Lower lobe of right lung (tissue), 2 donors: ENCODE measurements around the gene RREB1. TPM values are rescaled to one million over a fixed set of nuclear protein-coding genes. Genes with fewer than 3 reads are reported as not detected.

Experiments
- ATAC-seq, 2 donors: fragments of 200-7000 bp; cut with Tn5 transposase; one replicate each; pipeline ENCODE4 v1.9.1; 2020 to 2022; ENCODE audit warnings: mild to moderate bottlenecking in 2 of 2, moderate library complexity in 2 of 2
- DNase-seq: peaks from one replicate; pipeline ENCODE4 v3.0.0-alpha.2; 2020
- H3K27ac ChIP-seq: fragments of 200-600 bp; one replicate; pipeline ENCODE4 v1.8.0; 2022
- H3K27me3 ChIP-seq: fragments of 200-600 bp; one replicate; pipeline ENCODE4 v1.8.0; 2022; ENCODE audit warnings: low read depth
- H3K36me3 ChIP-seq: fragments of 200-600 bp; one replicate; pipeline ENCODE4 v1.8.0; 2022; ENCODE audit warnings: mild to moderate bottlenecking
- H3K4me1 ChIP-seq: fragments of 200-600 bp; one replicate; pipeline ENCODE4 v1.8.0; 2022
- H3K4me3 ChIP-seq: fragments of 200-600 bp; one replicate; pipeline ENCODE4 v1.8.0; 2022; ENCODE audit warnings: mild to moderate bottlenecking
- H3K9me3 ChIP-seq: fragments of 200-600 bp; one replicate; pipeline ENCODE4 v1.8.0; 2022
- intact Hi-C: fragments of 100-400 bp; cut with DNase I; formaldehyde crosslinking; loops from one replicate; pipeline ENCODE4 v1.11.0; 2022
- total RNA-seq: library from RNA; stranded (reverse); fragmentation: NEBNext Ultra II Directional; extraction: Animal tissue kit (Norgen Biotek cat#: 25700); gene quantifications from one replicate; pipeline ENCODE4 v1.2.1, GENCODE V29; 2021
- TF ChIP-seq, protein P1 (sequence below): fragments of 200-600 bp; IDR thresholded peaks from one replicate; pipeline ENCODE4 v1.8.0; 2022; ENCODE audit warnings: antibody characterized with exemption, mild to moderate bottlenecking
- donor health status: DM: no; HTN: yes; CAD: no; lungs with severe emphysema.

Gene RREB1
- total RNA-seq, 1 donor from 2014 or later: 62.8 TPM

DNA sequence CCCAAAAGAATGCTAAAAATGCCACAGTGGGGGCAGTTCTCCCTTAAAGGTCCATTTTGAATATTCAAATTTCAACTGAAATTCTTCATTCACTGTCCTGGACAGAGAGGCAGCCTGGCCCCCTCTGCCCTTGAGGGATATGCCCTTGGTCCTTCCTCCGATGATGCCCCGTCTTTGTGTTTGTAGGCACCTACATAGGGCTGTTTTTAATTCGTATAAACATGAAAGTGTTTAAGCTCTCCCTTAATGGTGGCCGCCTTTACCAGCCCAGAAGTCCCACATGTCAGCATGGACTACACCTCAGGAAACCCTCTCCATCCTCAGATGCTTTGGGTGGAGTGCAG is 135.0 kb downstream of the RREB1 start:
- H3K27me3 ChIP-seq: no peaks in the 10 kb centered on the region
- TF ChIP-seq, protein P1, sequence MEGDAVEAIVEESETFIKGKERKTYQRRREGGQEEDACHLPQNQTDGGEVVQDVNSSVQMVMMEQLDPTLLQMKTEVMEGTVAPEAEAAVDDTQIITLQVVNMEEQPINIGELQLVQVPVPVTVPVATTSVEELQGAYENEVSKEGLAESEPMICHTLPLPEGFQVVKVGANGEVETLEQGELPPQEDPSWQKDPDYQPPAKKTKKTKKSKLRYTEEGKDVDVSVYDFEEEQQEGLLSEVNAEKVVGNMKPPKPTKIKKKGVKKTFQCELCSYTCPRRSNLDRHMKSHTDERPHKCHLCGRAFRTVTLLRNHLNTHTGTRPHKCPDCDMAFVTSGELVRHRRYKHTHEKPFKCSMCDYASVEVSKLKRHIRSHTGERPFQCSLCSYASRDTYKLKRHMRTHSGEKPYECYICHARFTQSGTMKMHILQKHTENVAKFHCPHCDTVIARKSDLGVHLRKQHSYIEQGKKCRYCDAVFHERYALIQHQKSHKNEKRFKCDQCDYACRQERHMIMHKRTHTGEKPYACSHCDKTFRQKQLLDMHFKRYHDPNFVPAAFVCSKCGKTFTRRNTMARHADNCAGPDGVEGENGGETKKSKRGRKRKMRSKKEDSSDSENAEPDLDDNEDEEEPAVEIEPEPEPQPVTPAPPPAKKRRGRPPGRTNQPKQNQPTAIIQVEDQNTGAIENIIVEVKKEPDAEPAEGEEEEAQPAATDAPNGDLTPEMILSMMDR: no peak
- H3K4me1 ChIP-seq: peaks cover 36% of the 10 kb centered on the region
- H3K4me3 ChIP-seq: no peak overlapping the region
- H3K36me3 ChIP-seq: peaks cover 53% of the 10 kb centered on the region
- no peak for ATAC-seq
- intact Hi-C loops: no loop called here
- peak overlapping the region; percentile 56 for H3K27ac ChIP-seq
- H3K9me3 ChIP-seq: no peaks in the 10 kb centered on the region
- DNase-seq: peak; percentile 12

DNA sequence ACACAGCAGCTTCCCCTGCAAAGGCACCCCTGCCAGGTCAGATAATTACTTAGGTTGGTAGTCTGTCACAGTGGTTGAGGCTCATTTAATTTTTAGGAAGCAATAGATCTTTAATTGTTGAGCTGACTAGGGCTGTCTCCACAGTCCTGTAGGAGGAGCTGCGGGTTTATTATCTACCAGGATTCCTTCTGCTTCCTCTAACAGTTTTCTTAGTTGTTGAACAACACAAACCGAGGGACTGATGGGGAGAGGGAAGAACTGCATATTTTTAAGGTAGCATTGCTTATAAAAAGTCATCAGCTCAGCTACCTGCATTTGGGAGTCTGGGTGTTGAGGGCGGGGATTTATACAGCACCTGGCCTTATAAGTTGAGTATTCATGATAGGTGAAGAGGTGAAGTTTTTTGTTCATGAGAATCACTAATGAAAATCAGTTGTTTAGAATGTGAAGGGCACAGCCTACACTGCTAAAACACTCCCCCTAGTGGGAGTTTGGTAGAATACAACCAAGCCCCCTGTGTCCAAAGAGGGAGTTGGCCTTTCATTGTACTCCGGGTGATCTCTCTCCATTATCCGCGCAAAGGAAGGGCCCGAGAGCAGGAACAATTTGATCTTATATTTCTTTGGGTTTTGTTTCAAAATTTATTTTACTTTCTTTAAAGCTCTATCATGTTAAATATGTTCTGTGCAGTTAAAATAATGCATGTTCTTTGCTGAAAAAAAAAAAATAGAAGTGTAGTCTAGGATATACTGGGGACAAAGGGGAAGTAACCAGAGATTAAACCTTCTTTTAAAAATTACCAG is 135.6 kb downstream of the RREB1 start:
- peak; percentile 70 to 79 for ATAC-seq
- TF ChIP-seq, protein P1: peak; percentile 90
- peaks cover 58% of the 10 kb centered on the region for H3K36me3 ChIP-seq
- H3K4me3 ChIP-seq: no peak overlapping the region
- no peaks in the 10 kb centered on the region for H3K9me3 ChIP-seq
- peak; percentile 3 for DNase-seq
- H3K27ac ChIP-seq: peak overlapping the region; percentile 56
- H3K4me1 ChIP-seq: peaks cover 35% of the 10 kb centered on the region
- no peaks in the 10 kb centered on the region for H3K27me3 ChIP-seq
- intact Hi-C loops: no loop called here

DNA sequence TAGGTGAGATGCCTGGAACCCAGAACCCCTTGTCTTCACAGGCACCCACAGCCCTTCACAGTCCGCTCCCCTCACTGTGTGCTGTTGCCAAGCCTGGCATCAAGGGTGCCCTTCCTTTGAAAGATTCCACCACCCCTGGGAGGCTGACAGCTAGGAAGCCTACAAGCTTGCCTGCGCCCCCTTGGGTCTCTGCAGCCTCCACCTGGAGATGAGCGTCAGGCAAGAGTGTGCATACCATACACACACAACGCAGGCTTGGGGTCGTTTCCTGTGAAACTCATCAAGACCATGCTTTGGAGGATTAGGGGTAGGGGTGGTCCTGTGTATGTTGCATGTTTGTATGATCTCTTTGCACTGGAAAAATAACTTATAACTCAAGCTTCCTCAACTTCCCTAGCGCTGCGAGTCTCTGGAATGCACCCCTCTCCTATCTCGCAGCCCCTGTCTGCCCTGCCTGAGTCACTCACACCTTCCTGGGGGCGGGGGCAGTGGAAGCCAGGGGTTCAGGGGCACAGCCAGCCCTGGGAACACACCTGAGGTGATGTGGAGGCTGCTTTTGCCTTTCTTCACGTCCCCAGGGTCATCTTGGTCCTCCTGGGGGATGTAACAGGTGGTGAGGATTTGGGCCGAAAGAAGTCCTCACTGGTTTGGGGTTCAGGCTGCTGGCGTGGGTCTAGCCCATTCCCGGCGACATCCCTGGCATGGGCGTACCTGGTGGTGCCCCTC is 138.1 kb downstream of the RREB1 start:
- Histone ChIP-seq H3K9me3 (no peaks in the 10 kb centered on the region), H3K27me3 (no peaks in the 10 kb centered on the region), H3K4me3 (no peak overlapping the region), H3K27ac (no peak overlapping the region), H3K4me1 (peaks cover 31% of the 10 kb centered on the region), H3K36me3 (peaks cover 70% of the 10 kb centered on the region)
- intact Hi-C loops: no loop called here
- TF ChIP-seq, protein P1: no peak
- ATAC-seq (no peak), DNase-seq (peak; percentile 37)

DNA sequence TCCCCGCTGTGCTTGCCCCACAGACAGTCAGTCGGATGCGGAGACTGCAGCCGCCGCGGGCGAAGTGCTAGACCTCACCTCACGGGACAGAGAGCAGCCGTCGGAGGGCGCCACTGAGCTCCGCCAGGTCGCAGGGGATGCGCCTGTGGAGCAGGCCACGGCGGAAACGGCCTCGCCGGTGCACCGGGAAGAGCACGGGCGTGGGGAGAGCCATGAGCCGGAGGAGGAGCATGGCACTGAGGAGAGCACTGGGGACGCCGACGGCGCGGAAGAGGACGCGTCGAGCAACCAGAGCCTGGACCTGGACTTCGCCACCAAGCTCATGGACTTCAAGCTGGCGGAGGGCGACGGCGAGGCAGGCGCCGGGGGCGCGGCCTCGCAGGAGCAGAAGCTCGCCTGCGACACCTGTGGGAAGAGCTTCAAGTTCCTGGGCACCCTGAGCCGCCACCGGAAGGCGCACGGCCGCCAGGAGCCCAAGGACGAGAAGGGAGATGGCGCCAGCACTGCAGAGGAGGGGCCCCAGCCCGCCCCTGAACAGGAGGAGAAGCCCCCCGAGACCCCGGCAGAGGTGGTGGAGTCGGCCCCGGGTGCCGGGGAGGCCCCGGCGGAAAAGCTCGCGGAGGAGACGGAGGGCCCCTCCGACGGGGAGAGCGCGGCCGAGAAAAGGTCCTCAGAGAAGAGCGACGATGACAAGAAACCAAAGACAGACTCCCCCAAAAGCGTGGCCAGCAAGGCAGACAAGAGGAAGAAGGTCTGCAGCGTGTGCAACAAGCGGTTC is 138.8 kb downstream of the RREB1 start:
- TF ChIP-seq, protein P1: no peak
- DNase-seq: peak; percentile 48
- no peak overlapping the region for H3K27ac ChIP-seq
- H3K9me3 ChIP-seq: no peaks in the 10 kb centered on the region
- no peaks in the 10 kb centered on the region for H3K27me3 ChIP-seq
- H3K4me3 ChIP-seq: no peak overlapping the region
- no peak for ATAC-seq
- H3K4me1 ChIP-seq: peaks cover 26% of the 10 kb centered on the region
- intact Hi-C loops: no loop called here
- H3K36me3 ChIP-seq: peaks cover 70% of the 10 kb centered on the region

DNA sequence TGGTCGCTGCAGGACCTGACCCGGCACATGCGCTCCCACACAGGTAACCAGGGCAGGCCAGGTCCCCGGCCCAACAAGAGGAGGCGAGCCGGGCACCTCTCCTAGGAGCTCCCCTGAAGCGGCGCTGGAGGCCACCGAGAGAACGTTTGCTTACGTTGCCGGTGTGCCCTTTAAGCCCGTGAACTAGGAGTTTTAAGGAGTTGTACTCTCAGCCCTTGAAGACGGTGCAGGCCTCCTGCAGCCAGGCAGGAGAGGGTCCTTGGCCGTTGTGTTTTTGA is 139.4 kb downstream of the RREB1 start:
- TF ChIP-seq, protein P1: no peak
- DNase-seq (peak; percentile 38), ATAC-seq (no peak)
- H3K4me1 ChIP-seq: peaks cover 21% of the 10 kb centered on the region
- no peak overlapping the region for H3K27ac ChIP-seq
- no peaks in the 10 kb centered on the region for H3K9me3 ChIP-seq
- no peak overlapping the region for H3K4me3 ChIP-seq
- peaks cover 75% of the 10 kb centered on the region for H3K36me3 ChIP-seq
- no peaks in the 10 kb centered on the region for H3K27me3 ChIP-seq
- intact Hi-C loops: no loop called here
